A549 (cell line): ENCODE results near the gene AP3B1. TPM values are rescaled to one million over a fixed set of nuclear protein-coding genes. Genes with fewer than 3 reads are reported as not detected.

Experiments used
- ATAC-seq, 2 experiments: fragments of 200-7000 bp in 1 of 2; fragments of >200 bp in 1 of 2; cut with Nextera tagmentation in 1 of 2; cut with Tn5 transposase in 1 of 2; 3 replicates each; pipeline versions ENCODE4 v1.8.0 to v1.9.1; 2018 to 2020; ENCODE audit warnings: mild to moderate bottlenecking in 1 of 2, moderate library complexity in 1 of 2
- CTCF ChIA-PET: fragments of 300-600 bp; sonication (Branson Sonifier 250); formaldehyde crosslinking; extraction: SDS; loops from one replicate; lab custom pipeline; 2021; ENCODE audit warnings: antibody characterized with exemption, inconsistent platforms; lab: Yijun Ruan, JAX
- POLR2A ChIA-PET: fragments of 350-600 bp; formaldehyde crosslinking; extraction: SDS; loops from one replicate; lab custom pipeline; 2021; ENCODE audit warnings: antibody characterized with exemption, inconsistent platforms; lab: Yijun Ruan, JAX
- DNase-seq, 2 experiments: peaks; one replicate each; pipeline versions ENCODE4 v3.0.0 to v3.0.0-alpha.2; 2011 to 2016; ENCODE audit warnings: low read depth in 1 of 2, low spot score in 1 of 2
- FAIRE-seq: peaks from 2 replicates; lab custom pipeline; 2011; peaks lifted over from hg19 to GRCh38; lab: Jason Lieb, UNC
- H3K27ac ChIP-seq, 2 experiments: fragments of >200 bp; sonication (Bioruptor Twin); formaldehyde crosslinking; 3 replicates each; pipeline ENCODE4 v1.5.1; 2016 to 2017
- H3K4me1 ChIP-seq: fragments of >200 bp; sonication (Bioruptor Twin); formaldehyde crosslinking; 3 replicates; pipeline ENCODE4 v1.6.1; 2016
- H3K4me2 ChIP-seq: fragments of >200 bp; sonication (Bioruptor Twin); formaldehyde crosslinking; 3 replicates; pipeline ENCODE4 v1.6.1; 2016
- H3K4me3 ChIP-seq: fragments of >200 bp; sonication (Bioruptor Twin); formaldehyde crosslinking; 3 replicates; pipeline ENCODE4 v1.5.1; 2016
- H3K9me3 ChIP-seq: fragments of >200 bp; sonication (Bioruptor Twin); formaldehyde crosslinking; 3 replicates; pipeline ENCODE4 v1.6.1; 2016
- CBX8 ChIP-seq: fragments of 200-600 bp; sonication (generic); IDR thresholded peaks from 2 replicates; pipeline ENCODE4 v1.6.1; 2016
- EHF ChIP-seq: fragments of 250-450 bp; sonication (Bioruptor Pico); IDR thresholded peaks from 2 replicates; pipeline ENCODE4 v1.5.0; 2020; ENCODE audit warnings: mild to moderate bottlenecking
- EHMT2 ChIP-seq: fragments of 200-600 bp; sonication (generic); IDR thresholded peaks from 2 replicates; pipeline ENCODE4 v1.6.1; 2016; ENCODE audit warnings: antibody characterized with exemption, low read depth, mild to moderate bottlenecking, moderate library complexity
- ESRRA ChIP-seq: fragments of 150-350 bp; IDR thresholded peaks from 2 replicates; pipeline ENCODE4 v1.6.1; 2014; ENCODE audit warnings: mild to moderate bottlenecking, low read length, borderline replicate concordance
- FOSB ChIP-seq: fragments of 250-450 bp; sonication (Bioruptor Pico); IDR thresholded peaks from 2 replicates; pipeline ENCODE4 v1.5.0; 2020; ENCODE audit warnings: mild to moderate bottlenecking, moderate library complexity
- HDAC2 ChIP-seq: fragments of 200-600 bp; sonication (generic); IDR thresholded peaks from 2 replicates; pipeline ENCODE4 v1.6.1; 2016
- HES2 ChIP-seq: fragments of >200 bp; sonication (Bioruptor Twin); formaldehyde crosslinking; IDR thresholded peaks from 2 replicates; pipeline ENCODE4 v1.6.1; 2016
- HOXA7 ChIP-seq: fragments of 250-450 bp; sonication (Bioruptor Pico); IDR thresholded peaks from 2 replicates; pipeline ENCODE4 v1.5.0; 2020; ENCODE audit warnings: mild to moderate bottlenecking, moderate library complexity
- KDM5A ChIP-seq: fragments of 200-600 bp; sonication (generic); IDR thresholded peaks from 2 replicates; pipeline ENCODE4 v1.6.1; 2016; ENCODE audit warnings: antibody characterized with exemption, mild to moderate bottlenecking
- NR3C1 ChIP-seq: fragments of >200 bp; sonication (Bioruptor Twin); formaldehyde crosslinking; IDR thresholded peaks from 3 replicates; pipeline ENCODE4 v1.6.1; 2017
- PHF8 ChIP-seq: fragments of 200-600 bp; sonication (generic); IDR thresholded peaks from 2 replicates; pipeline ENCODE4 v1.6.1; 2016; ENCODE audit warnings: low read depth, mild to moderate bottlenecking, antibody characterized with exemption, moderate library complexity, borderline replicate concordance
- RAD21 ChIP-seq, 2 experiments: fragments of >200 bp in 1 of 2; sonication (Bioruptor Twin) in 1 of 2; formaldehyde crosslinking in 1 of 2; IDR thresholded peaks in 1 of 2; conservative IDR thresholded peaks in 1 of 2; 2 replicates in 1 of 2; 3 replicates in 1 of 2; pipeline ENCODE4 v1.6.1; 2012 to 2018; ENCODE audit warnings: inconsistent platforms in 1 of 2
- RFX5 ChIP-seq: fragments of 450-650 bp; IDR thresholded peaks from 2 replicates; pipeline ENCODE4 v1.7.1; 2014; ENCODE audit warnings: antibody characterized with exemption, mild to moderate bottlenecking, moderate library complexity
- RNF2 ChIP-seq: fragments of 200-600 bp; sonication (generic); IDR thresholded peaks from 2 replicates; pipeline ENCODE4 v1.6.1; 2016; ENCODE audit warnings: low read depth, mild to moderate bottlenecking, antibody characterized with exemption, moderate library complexity, borderline replicate concordance
- SMC3 ChIP-seq: fragments of >200 bp; sonication (Bioruptor Twin); formaldehyde crosslinking; IDR thresholded peaks from 3 replicates; pipeline ENCODE4 v1.6.1; 2018; ENCODE audit warnings: inconsistent platforms
- SREBF2 ChIP-seq: fragments of 450-650 bp; IDR thresholded peaks from 2 replicates; pipeline ENCODE4 v1.6.1; 2014; ENCODE audit warnings: mild to moderate bottlenecking, moderate library complexity
- TFCP2L1 ChIP-seq: fragments of 250-450 bp; sonication (Bioruptor Pico); IDR thresholded peaks from 2 replicates; pipeline ENCODE4 v1.5.0; 2021; ENCODE audit warnings: mild to moderate bottlenecking
- WGBS: methylation state at CpG from one replicate; pipeline ENCODE4 v1.1.6; 2017; ENCODE audit errors: missing lambda C conversion rate; 5-methylcytosine and 5-hydroxymethylcytosine counted together
- polyA plus RNA-seq, 4 experiments: library from polyadenylated mRNA; depleted of rRNA in 3 of 4; stranded (reverse); fragments of >200 nt; fragmentation: RNase III in 1 of 4; extraction: RNeasy Plus Mini Kit Qiagen cat#74134 plus additional on column Dnase treatment in 1 of 4; gene quantifications; 2 replicates in 3 of 4; 3 replicates in 1 of 4; pipeline ENCODE4 v1.2.3, GENCODE V29; 2011 to 2017
- TF ChIP-seq, protein P1 (sequence below): fragments of >200 bp; sonication (Bioruptor Twin); formaldehyde crosslinking; IDR thresholded peaks from 3 replicates; pipeline ENCODE4 v1.5.1; 2016
- TF ChIP-seq, protein P2 (sequence below): fragments of 250-450 bp; sonication (Bioruptor Pico); IDR thresholded peaks from 2 replicates; pipeline ENCODE4 v1.5.0; 2021; ENCODE audit warnings: mild to moderate bottlenecking, moderate library complexity, borderline replicate concordance
- TF ChIP-seq, protein P3 (sequence below): fragments of >200 bp; sonication (Bioruptor Twin); formaldehyde crosslinking; IDR thresholded peaks from 3 replicates; pipeline ENCODE4 v1.6.1; 2016

The AP3B1 gene
- polyA plus RNA-seq, 2 of the 4 experiments (the other 2 are of a cell fraction) = 52.4 to 70.5 TPM

- no peak overlapping the region for H3K27ac ChIP-seq
- ATAC-seq = no peak
- TF ChIP-seq PHF8 (no peak), RFX5 (no peak)
- H3K4me2 ChIP-seq = no peak overlapping the region
- POLR2A ChIA-PET = no interaction called here
- no peaks in the 10 kb centered on the region for H3K4me1 ChIP-seq
- DNase-seq = no peak
- FAIRE-seq = no peak
- H3K9me3 ChIP-seq = no peaks in the 10 kb centered on the region
- no peak overlapping the region for H3K4me3 ChIP-seq
- CTCF ChIA-PET = no interaction called here
Measured at GRCh38 chr5:78323241-78323640, 28.7 kb upstream of the AP3B1 start.

DNA sequence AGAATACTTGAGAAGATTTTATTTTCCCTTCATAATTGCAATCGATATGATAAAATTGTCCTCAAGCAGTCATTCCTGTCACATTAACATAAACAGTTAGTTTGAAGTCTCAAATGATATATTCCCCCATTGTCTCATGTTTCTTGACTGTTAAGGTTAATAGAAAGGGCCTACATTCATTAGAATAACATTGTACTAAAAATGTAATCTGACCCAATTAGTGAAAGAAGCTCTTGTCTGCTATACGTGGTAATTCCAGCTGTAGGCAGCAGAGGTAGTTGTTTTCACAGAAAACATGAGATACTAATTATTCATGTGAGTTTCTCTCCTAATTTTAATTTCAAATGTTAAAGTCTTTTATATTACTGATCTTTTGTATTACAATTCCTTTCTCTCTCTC is 25.9 kb upstream of the AP3B1 start:
- ChIA-PET CTCF (interaction anchor here (0.7 to 2.8 kb wide), 5 partner anchors 10 to 317 kb away, joined by 3 to 6 read pairs (median 4); no protein-coding TSS in a partner anchor), POLR2A (no interaction called here)
- no peak overlapping the region for H3K4me3 ChIP-seq
- H3K4me1 ChIP-seq = no peaks in the 10 kb centered on the region
- H3K4me2 ChIP-seq = no peak overlapping the region
- no peaks in the 10 kb centered on the region for H3K9me3 ChIP-seq
- WGBS = 32% methylated on average over 2 of the region's 2 CpGs
- FAIRE-seq = no peak
- TF ChIP-seq RFX5 (no peak), RAD21 (conservative IDR thresholded peaks at IDR 0.05 in 1 of 2, IDR thresholded peaks at IDR 0.05 in 1 of 2) (peak; percentile 61 to 64), SMC3 (peak; percentile 31; the same call in 1 of the 3 replicates), EHF (CRISPR knock-in tag) (no peak), ESRRA (no peak)
- TF ChIP-seq, protein P1, sequence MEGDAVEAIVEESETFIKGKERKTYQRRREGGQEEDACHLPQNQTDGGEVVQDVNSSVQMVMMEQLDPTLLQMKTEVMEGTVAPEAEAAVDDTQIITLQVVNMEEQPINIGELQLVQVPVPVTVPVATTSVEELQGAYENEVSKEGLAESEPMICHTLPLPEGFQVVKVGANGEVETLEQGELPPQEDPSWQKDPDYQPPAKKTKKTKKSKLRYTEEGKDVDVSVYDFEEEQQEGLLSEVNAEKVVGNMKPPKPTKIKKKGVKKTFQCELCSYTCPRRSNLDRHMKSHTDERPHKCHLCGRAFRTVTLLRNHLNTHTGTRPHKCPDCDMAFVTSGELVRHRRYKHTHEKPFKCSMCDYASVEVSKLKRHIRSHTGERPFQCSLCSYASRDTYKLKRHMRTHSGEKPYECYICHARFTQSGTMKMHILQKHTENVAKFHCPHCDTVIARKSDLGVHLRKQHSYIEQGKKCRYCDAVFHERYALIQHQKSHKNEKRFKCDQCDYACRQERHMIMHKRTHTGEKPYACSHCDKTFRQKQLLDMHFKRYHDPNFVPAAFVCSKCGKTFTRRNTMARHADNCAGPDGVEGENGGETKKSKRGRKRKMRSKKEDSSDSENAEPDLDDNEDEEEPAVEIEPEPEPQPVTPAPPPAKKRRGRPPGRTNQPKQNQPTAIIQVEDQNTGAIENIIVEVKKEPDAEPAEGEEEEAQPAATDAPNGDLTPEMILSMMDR = peak; percentile 57
- no peak overlapping the region for H3K27ac ChIP-seq
- ATAC-seq = no peak
- DNase-seq = peak in 1 of 2 experiments; percentile 33

- WGBS = 79% methylated on average over 3 of the region's 3 CpGs
- no peak overlapping the region for H3K4me2 ChIP-seq
- POLR2A ChIA-PET = no interaction called here
- 0 out of 3 replicates have a peak, but pooled peaks cover 3% of the 10 kb centered on the region for H3K9me3 ChIP-seq
- TF ChIP-seq NR3C1 = no peak
- TF ChIP-seq, protein P2, sequence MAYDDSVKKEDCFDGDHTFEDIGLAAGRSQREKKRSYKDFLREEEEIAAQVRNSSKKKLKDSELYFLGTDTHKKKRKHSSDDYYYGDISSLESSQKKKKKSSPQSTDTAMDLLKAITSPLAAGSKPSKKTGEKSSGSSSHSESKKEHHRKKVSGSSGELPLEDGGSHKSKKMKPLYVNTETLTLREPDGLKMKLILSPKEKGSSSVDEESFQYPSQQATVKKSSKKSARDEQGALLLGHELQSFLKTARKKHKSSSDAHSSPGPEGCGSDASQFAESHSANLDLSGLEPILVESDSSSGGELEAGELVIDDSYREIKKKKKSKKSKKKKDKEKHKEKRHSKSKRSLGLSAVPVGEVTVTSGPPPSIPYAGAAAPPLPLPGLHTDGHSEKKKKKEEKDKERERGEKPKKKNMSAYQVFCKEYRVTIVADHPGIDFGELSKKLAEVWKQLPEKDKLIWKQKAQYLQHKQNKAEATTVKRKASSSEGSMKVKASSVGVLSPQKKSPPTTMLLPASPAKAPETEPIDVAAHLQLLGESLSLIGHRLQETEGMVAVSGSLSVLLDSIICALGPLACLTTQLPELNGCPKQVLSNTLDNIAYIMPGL (CRISPR knock-in tag) = no peak
- TF ChIP-seq TFCP2L1 (CRISPR knock-in tag) = no peak
- no peak for TF ChIP-seq PHF8
- no peak for TF ChIP-seq FOSB (CRISPR knock-in tag)
- TF ChIP-seq RNF2 = no peak
- H3K4me1 ChIP-seq = no peaks in the 10 kb centered on the region
- ATAC-seq (no peak), DNase-seq (no peak), FAIRE-seq (no peak)
- H3K4me3 ChIP-seq = no peak overlapping the region
- no peak overlapping the region for H3K27ac ChIP-seq
- CTCF ChIA-PET = no interaction called here
Measured at GRCh38 chr5:78318337-78318736, 23.8 kb upstream of the AP3B1 start.

- no peak overlapping the region for H3K27ac ChIP-seq
- TF ChIP-seq HOXA7 (CRISPR knock-in tag) (no peak), SMC3 (no peak), SREBF2 (no peak), HES2 (no peak), NR3C1 (no peak), EHMT2 (no peak), CBX8 (no peak), HDAC2 (no peak), KDM5A (no peak)
- TF ChIP-seq, protein P3, sequence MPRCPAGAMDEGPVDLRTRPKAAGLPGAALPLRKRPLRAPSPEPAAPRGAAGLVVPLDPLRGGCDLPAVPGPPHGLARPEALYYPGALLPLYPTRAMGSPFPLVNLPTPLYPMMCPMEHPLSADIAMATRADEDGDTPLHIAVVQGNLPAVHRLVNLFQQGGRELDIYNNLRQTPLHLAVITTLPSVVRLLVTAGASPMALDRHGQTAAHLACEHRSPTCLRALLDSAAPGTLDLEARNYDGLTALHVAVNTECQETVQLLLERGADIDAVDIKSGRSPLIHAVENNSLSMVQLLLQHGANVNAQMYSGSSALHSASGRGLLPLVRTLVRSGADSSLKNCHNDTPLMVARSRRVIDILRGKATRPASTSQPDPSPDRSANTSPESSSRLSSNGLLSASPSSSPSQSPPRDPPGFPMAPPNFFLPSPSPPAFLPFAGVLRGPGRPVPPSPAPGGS = no peak
- TF ChIP-seq, protein P1 = no peak
- H3K9me3 ChIP-seq = 0 out of 3 replicates have a peak, but pooled peaks cover 3% of the 10 kb centered on the region
- ChIA-PET CTCF (no interaction called here), POLR2A (no interaction called here)
- H3K4me3 ChIP-seq = no peak overlapping the region
- no peaks in the 10 kb centered on the region for H3K4me1 ChIP-seq
- 73% methylated on average over 5 of the region's 5 CpGs for WGBS
- DNase-seq (no peak), FAIRE-seq (no peak), ATAC-seq (no peak)
- H3K4me2 ChIP-seq = no peak overlapping the region
Measured at GRCh38 chr5:78317515-78317914, 23.0 kb upstream of the AP3B1 start.
